Gastroesophageal sphincter (tissue), 4 donors: ENCODE measurements around the gene CFAP100. TPM values are rescaled to one million over a fixed set of nuclear protein-coding genes. Genes with fewer than 3 reads are reported as not detected.

Experiments used
- ATAC-seq: fragments of 150-250 bp; one replicate; pipeline ENCODE4 v1.9.1; 2016; ENCODE audit warnings: mild to moderate bottlenecking, moderate library complexity
- H3K27ac ChIP-seq, 4 donors: fragments of 200-600 bp; sonication (generic) in 3 of 4; 1 replicate in 3 of 4; 2 replicates in 1 of 4; pipeline ENCODE4 v1.5.1; 2016 to 2019
- H3K27me3 ChIP-seq: fragments of 200-600 bp; sonication (generic); one replicate; pipeline ENCODE4 v1.5.1; 2019
- H3K36me3 ChIP-seq, 2 donors: fragments of 200-600 bp; sonication (generic); one replicate each; pipeline ENCODE4 v1.5.1; 2019; ENCODE audit warnings: control low read depth in 1 of 2
- H3K4me1 ChIP-seq, 3 donors: fragments of 200-600 bp; sonication (generic); 1 replicate in 2 of 3; 2 replicates in 1 of 3; pipeline ENCODE4 v1.5.1; 2016 to 2019; ENCODE audit warnings: control low read depth in 2 of 3
- H3K4me3 ChIP-seq, 2 donors: fragments of 200-600 bp; sonication (generic); one replicate each; pipeline ENCODE4 v1.5.1; 2019; ENCODE audit warnings: mild to moderate bottlenecking in 1 of 2, moderate library complexity in 1 of 2
- H3K9me3 ChIP-seq, 3 donors: fragments of 200-600 bp; sonication (generic); one replicate each; pipeline ENCODE4 v1.5.1; 2017 to 2019; ENCODE audit warnings: control low read depth in 2 of 3
- EP300 ChIP-seq: sonication (generic); formaldehyde crosslinking; IDR thresholded peaks from one replicate; pipeline ENCODE4 v1.6.1; 2017; ENCODE audit warnings: antibody characterized with exemption, mild to moderate bottlenecking
- POLR2A ChIP-seq, 2 donors: fragments of 450-650 bp; IDR thresholded peaks; one replicate each; pipeline ENCODE4 v1.6.1; 2017; ENCODE audit warnings: antibody characterized with exemption in 2 of 2, mild to moderate bottlenecking in 2 of 2, moderate library complexity in 1 of 2
- POLR2AphosphoS5 ChIP-seq: sonication (generic); formaldehyde crosslinking; IDR thresholded peaks from one replicate; pipeline ENCODE4 v1.6.1; 2017; ENCODE audit warnings: antibody characterized with exemption
- WGBS, 2 donors: methylation state at CpG; one replicate each; pipeline ENCODE4 v1.1.5; 2018; ENCODE audit warnings: low coverage in 1 of 2; 5-methylcytosine and 5-hydroxymethylcytosine counted together
- total RNA-seq, 4 donors: library from RNA; depleted of rRNA; stranded (reverse); fragments of >200 nt; gene quantifications; one replicate each; pipeline ENCODE4 v1.1.0, GENCODE V29; 2016
- TF ChIP-seq, protein P1 (sequence below), 4 experiments: fragments of 200-600 bp in 2 of 4; fragments of 450-650 bp in 2 of 4; sonication (generic) in 1 of 4; IDR thresholded peaks; one replicate each; pipeline ENCODE4 v1.5.1; 2017 to 2019; ENCODE audit warnings: antibody characterized with exemption in 4 of 4, mild to moderate bottlenecking in 2 of 4, moderate library complexity in 2 of 4

The CFAP100 gene
- total RNA-seq, 4 donors from 2014 or later, result not detected

DNA sequence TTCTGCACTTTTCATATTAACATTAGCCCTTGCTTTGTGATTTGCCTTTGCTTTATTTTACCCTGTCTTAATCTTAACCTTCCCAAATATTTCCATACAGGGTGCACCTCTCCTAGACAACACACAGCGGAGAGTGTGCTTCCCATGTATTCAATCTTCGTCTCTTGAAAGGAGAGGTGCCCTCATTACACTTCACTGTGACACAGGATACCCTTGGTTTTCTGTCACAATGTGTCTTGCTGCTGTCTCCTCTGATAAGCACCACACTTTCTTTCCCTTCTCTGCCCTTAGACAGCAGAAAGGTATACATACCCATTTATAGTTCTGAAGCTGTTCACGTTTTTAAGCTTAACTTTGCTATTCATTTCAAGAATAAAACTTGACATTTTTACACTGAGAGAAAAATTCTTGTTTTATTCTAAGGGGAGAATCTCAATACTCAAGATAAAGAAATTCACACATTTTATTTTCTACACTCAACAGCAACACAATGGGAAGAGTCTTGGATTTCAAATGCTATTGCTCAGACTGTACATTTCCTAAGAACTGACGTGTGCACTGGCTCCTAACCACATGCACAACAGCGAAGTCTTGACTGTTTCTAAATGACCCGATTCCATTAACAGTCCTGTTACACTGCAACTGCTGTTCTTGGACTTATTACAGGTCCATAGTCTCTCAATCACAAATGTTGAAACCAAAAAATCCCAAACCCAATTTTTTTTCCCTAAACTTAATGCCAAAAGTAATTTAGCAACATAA, 59.9 kb downstream of the CFAP100 start:
- H3K4me1 ChIP-seq, result no peaks in the 10 kb centered on the region
- H3K4me3 ChIP-seq, result no peak overlapping the region
- peak; percentile 46 for ATAC-seq
- no peaks in the 10 kb centered on the region for H3K27me3 ChIP-seq
- WGBS, 2 donors, result 72 to 76% methylated on average over 6 of the region's 6 CpGs
- TF ChIP-seq, protein P1, sequence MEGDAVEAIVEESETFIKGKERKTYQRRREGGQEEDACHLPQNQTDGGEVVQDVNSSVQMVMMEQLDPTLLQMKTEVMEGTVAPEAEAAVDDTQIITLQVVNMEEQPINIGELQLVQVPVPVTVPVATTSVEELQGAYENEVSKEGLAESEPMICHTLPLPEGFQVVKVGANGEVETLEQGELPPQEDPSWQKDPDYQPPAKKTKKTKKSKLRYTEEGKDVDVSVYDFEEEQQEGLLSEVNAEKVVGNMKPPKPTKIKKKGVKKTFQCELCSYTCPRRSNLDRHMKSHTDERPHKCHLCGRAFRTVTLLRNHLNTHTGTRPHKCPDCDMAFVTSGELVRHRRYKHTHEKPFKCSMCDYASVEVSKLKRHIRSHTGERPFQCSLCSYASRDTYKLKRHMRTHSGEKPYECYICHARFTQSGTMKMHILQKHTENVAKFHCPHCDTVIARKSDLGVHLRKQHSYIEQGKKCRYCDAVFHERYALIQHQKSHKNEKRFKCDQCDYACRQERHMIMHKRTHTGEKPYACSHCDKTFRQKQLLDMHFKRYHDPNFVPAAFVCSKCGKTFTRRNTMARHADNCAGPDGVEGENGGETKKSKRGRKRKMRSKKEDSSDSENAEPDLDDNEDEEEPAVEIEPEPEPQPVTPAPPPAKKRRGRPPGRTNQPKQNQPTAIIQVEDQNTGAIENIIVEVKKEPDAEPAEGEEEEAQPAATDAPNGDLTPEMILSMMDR (IDR thresholded peaks at IDR 0.05), result no peak
- TF ChIP-seq POLR2A (IDR thresholded peaks at IDR 0.05), result no peak
- no peak for TF ChIP-seq EP300
- TF ChIP-seq POLR2AphosphoS5, result no peak
- H3K36me3 ChIP-seq, result peaks cover 0 to 94% of the 10 kb centered on the region in 2 donors
- H3K9me3 ChIP-seq, result no peaks in the 10 kb centered on the region
- no peak overlapping the region for H3K27ac ChIP-seq

DNA sequence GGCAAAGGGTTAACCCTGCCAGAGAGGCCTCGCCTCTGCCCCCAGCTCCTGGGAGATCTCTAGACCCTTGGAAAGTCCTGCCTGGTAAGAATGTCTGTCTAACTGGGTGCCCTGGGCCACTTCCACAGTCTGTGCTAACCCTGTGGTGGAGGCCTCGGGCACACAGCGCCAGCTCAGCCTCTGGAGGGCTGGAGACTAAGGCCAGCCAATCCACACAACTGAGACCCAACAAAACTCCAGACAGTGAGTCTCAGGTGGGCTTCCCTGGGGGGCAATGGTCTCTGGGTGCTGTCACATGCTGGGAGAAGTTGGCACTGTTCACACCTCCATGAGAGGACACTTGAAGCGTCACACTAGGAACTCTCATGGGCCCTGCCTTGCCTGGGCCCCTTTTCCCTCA, 61.5 kb downstream of the CFAP100 start:
- Histone ChIP-seq H3K36me3 (peaks cover 0 to 94% of the 10 kb centered on the region in 2 donors), H3K27me3 (no peaks in the 10 kb centered on the region), H3K4me3 (no peak overlapping the region), H3K4me1 (no peaks in the 10 kb centered on the region), H3K27ac (no peak overlapping the region), H3K9me3 (no peaks in the 10 kb centered on the region)
- no peak for ATAC-seq
- TF ChIP-seq EP300 (no peak), POLR2A (IDR thresholded peaks at IDR 0.05) (no peak), POLR2AphosphoS5 (no peak)
- TF ChIP-seq, protein P1 (IDR thresholded peaks at IDR 0.05), result no peak
- 0 to 60% methylated on average over 1 of the region's 4 CpGs for WGBS, 2 donors

DNA sequence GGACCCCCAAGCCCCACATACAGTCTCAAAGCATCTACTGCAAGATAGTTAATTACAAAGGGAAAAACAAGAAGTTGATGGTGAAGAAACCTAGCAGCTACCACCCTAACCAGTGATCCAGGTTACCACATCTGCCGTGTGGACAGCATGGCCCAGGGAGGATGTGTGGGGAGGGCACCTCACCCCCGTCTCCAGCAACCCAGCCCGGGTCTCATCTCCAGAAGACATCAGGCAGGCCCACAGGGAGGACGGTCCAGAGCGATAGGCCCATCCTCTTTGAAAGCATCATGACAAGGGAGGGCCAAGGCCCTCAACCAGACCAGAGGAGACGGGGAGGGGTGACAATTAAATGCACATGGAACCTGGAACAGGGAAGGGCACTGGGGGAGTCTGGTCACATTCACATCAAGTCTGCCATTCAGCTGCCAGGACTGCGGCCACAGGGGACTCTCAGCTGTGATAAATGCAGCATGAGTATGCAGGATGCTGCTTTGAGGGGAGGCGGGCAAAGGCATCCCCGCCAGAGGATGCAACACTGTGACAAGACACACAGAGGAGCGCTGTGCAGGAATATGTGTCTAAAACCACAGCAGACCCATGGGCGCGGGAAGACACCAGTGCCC, 62.2 kb downstream of the CFAP100 start:
- Histone ChIP-seq H3K9me3 (no peaks in the 10 kb centered on the region), H3K36me3 (peaks cover 0 to 94% of the 10 kb centered on the region in 2 donors), H3K27me3 (no peaks in the 10 kb centered on the region), H3K4me1 (no peaks in the 10 kb centered on the region), H3K4me3 (no peak overlapping the region), H3K27ac (no peak overlapping the region)
- no peak for TF ChIP-seq POLR2A (IDR thresholded peaks at IDR 0.05)
- TF ChIP-seq, protein P1 (IDR thresholded peaks at IDR 0.05), result no peak
- TF ChIP-seq EP300, result no peak
- no peak for TF ChIP-seq POLR2AphosphoS5
- ATAC-seq, result no peak
- 77% methylated on average over 5 to 10 of the region's 12 CpGs for WGBS, 2 donors

DNA sequence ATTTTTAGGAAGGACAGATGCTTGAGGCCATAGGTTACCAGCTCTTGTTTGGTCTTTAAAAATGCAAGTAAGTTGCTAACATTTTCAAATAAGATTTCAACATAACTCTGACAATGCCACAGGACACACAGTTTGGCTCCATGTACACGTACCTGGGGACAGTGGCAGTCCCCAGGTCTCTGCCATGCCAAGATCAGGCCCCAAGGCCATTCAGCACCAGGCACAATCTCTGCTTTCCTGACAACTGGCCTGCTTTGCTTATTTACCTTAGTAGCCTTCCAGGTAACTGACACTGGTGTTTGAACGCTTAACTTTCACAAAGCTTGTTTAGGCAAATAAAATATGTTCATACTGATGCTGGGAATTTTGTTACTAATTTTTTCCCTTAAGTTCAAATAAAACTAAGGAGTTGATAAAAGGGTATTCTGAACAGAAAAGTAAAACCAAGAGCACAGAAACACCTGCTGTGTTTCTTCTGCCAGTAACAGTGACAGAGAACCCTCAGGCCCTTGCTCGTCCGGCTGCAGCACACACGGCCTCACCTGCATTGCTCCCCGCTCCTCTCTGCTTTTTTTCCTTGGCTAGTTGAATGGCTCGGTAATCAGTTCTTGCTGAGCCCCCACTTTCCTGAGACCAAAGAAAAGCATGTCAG, 64.5 kb downstream of the CFAP100 start:
- Histone ChIP-seq H3K36me3 (peaks cover 0 to 98% of the 10 kb centered on the region in 2 donors), H3K27me3 (no peaks in the 10 kb centered on the region), H3K4me1 (no peaks in the 10 kb centered on the region), H3K27ac (no peak overlapping the region), H3K9me3 (no peaks in the 10 kb centered on the region), H3K4me3 (no peak overlapping the region)
- TF ChIP-seq EP300 (no peak), POLR2AphosphoS5 (no peak), POLR2A (IDR thresholded peaks at IDR 0.05) (no peak)
- TF ChIP-seq, protein P1 (IDR thresholded peaks at IDR 0.05), result no peak
- no peak for ATAC-seq
- 40 to 80% methylated on average over 1 to 7 of the region's 7 CpGs for WGBS, 2 donors
